Measurements from ENCODE around the gene COX4I1. TPM values are rescaled to one million over a fixed set of nuclear protein-coding genes. Genes with fewer than 3 reads are reported as not detected.
"Not testable (repeated sequence)": the region's sequence is repeated elsewhere in the genome, so short reads cannot be mapped to it uniquely, and the experiment has no call there.

The COX4I1 gene
- total and polyA plus RNA-seq, 5 donors from 2014 or later = 476 to 1,194 (median 1,113) TPM

DNA sequence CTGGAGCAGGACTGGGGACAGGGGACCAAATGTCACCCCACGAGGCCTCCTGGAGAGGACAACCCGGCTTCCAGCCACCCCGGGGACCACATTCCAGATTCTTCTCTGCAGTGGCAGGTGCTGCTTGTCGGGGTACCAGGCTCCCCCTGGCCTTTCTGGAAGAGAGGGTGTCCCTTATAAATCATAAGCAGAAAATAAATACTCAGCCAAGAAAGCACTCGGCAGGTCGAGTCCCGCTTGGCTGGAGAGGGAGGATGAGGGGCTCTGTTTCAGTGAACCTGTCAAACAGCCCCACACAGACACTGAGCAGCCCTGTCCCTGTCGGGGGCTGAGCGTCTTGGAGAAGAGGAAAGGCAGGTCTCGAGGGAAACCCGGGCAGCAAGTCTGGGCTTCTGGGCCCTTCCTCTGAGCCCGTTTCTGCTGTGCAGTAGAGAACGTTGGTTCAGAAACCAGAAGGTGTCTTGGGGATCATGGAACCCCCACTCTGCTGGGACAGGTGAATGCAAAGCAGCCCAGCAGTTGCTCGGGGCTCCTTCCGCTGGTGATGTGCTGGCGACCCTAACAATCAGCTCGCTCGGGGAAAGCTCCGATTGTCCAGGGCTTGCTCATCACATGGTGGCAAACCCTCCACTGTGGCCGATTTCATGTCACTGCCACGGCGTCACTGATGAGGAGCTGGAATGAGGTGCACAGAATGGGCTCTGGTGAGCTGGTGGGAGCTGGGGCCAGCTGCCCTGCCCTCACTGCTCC lies 36.6 kb downstream of the COX4I1 start:
- Histone ChIP-seq H3K9me3 (ENCODE audit: control insufficient read depth in 2 of 2, low read length in 2 of 2) (no peaks in the 10 kb centered on the region), H3K4me1 (ENCODE audit: control insufficient read depth, insufficient read depth, low read length, poor library complexity, severe bottlenecking) (no peaks in the 10 kb centered on the region), H3K4me3 (ENCODE audit: low read depth, low read length) (no peak overlapping the region), H3K27ac (ENCODE audit: insufficient read depth, low read length, poor library complexity, severe bottlenecking) (no peak overlapping the region), H3K27me3 (ENCODE audit: control insufficient read depth, insufficient read depth, low read length) (no peaks in the 10 kb centered on the region), H3K36me3 (ENCODE audit: control insufficient read depth, insufficient read depth, low read length) (no peaks in the 10 kb centered on the region)
- H3K36me3 Mint-ChIP-seq = no peaks in the 10 kb centered on the region
- no peaks in the 10 kb centered on the region for H3K4me1 Mint-ChIP-seq
- peaks cover 18% of the 10 kb centered on the region for H3K27me3 Mint-ChIP-seq
- no peak for DNase-seq
- peaks cover 0 to 3% (median 0%) of the 10 kb centered on the region in 7 donors for H3K9me3 Mint-ChIP-seq
- ATAC-seq (ENCODE audit: low read depth in 2 of 2) = no peak
- no peak overlapping the region for H3K27ac Mint-ChIP-seq
- no peak overlapping the region for H3K4me3 Mint-ChIP-seq

GRCh38 chr16:85836706-85837582 lies 37.4 kb downstream of the COX4I1 start:
- Histone ChIP-seq H3K36me3 (ENCODE audit: control insufficient read depth, insufficient read depth, low read length) (no peaks in the 10 kb centered on the region), H3K27me3 (ENCODE audit: control insufficient read depth, insufficient read depth, low read length) (no peaks in the 10 kb centered on the region), H3K27ac (ENCODE audit: insufficient read depth, low read length, poor library complexity, severe bottlenecking) (no peak overlapping the region), H3K9me3 (ENCODE audit: control insufficient read depth in 2 of 2, low read length in 2 of 2) (no peaks in the 10 kb centered on the region), H3K4me1 (ENCODE audit: control insufficient read depth, insufficient read depth, low read length, poor library complexity, severe bottlenecking) (no peaks in the 10 kb centered on the region), H3K4me3 (ENCODE audit: low read depth, low read length) (no peak overlapping the region)
- ATAC-seq (ENCODE audit: low read depth in 2 of 2) (no peak), DNase-seq (no peak)
- no peaks in the 10 kb centered on the region for H3K4me1 Mint-ChIP-seq
- peaks cover 0 to 3% (median 0%) of the 10 kb centered on the region in 7 donors for H3K9me3 Mint-ChIP-seq
- H3K36me3 Mint-ChIP-seq = no peaks in the 10 kb centered on the region
- no peak overlapping the region for H3K4me3 Mint-ChIP-seq
- peak overlapping the region in 1 of 3 donors; percentile 53 for H3K27ac Mint-ChIP-seq
- peaks cover 13% of the 10 kb centered on the region for H3K27me3 Mint-ChIP-seq

- DNase-seq; ATAC-seq (ENCODE audit: low read depth in 2 of 2); H3K36me3 ChIP-seq (ENCODE audit: control insufficient read depth, insufficient read depth, low read length); H3K27me3 ChIP-seq (ENCODE audit: control insufficient read depth, insufficient read depth, low read length); H3K36me3 Mint-ChIP-seq; H3K4me1 Mint-ChIP-seq; H3K4me3 ChIP-seq (ENCODE audit: low read depth, low read length); H3K9me3 Mint-ChIP-seq; H3K4me3 Mint-ChIP-seq; H3K4me1 ChIP-seq (ENCODE audit: control insufficient read depth, insufficient read depth, low read length, poor library complexity, severe bottlenecking); H3K9me3 ChIP-seq (ENCODE audit: control insufficient read depth in 2 of 2, low read length in 2 of 2); H3K27ac ChIP-seq (ENCODE audit: insufficient read depth, low read length, poor library complexity, severe bottlenecking): not testable (repeated sequence)
- peak overlapping the region in 1 of 3 donors; percentile 53 for H3K27ac Mint-ChIP-seq
- peaks cover 13% of the 10 kb centered on the region for H3K27me3 Mint-ChIP-seq
These were observed 38.2 kb downstream of the COX4I1 start for GRCh38 chr16:85837654-85838053.

GRCh38 chr16:85838381-85838780 lies 38.9 kb downstream of the COX4I1 start:
- no peak for DNase-seq

DNA sequence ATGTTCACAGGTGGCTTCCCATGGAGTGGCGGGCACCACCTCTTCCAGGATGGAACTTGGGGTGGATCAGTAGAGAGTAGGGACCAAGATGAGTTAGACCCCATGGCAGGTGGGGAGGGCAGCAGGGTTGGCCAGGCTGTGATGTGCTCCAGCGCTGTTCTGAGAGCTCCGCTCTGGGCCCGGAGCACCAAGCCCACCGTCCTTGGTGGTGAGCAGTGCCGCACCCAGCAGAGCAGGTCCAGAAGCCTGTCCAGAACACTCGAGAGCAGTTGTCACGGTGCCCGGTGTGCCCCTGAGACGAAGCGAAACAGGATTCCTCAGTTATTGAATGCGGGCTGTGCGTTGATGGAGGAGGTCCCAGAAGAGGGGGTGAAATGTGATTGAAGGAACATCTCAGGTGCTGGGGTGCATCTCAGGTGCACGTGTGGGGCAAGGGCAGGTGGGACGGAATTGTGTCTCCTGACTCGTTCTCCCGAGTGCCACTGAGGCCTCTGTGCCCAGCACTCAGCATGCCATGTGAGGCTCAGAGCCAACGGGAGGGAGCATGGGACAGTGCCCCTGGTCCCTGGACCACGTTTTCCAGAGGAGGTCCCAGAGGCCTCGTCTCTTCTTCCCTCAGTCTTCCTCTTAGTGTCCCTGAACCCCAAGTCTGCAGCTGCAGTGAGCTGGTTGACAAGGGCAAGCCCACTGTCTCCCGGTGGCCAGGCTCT lies 39.5 kb downstream of the COX4I1 start:
- Histone ChIP-seq H3K36me3 (ENCODE audit: control insufficient read depth, insufficient read depth, low read length) (no peaks in the 10 kb centered on the region), H3K27ac (ENCODE audit: insufficient read depth, low read length, poor library complexity, severe bottlenecking) (no peak overlapping the region)

More at GRCh38 chr16:85838381-85838780, 38.9 kb downstream of the COX4I1 start:
- H3K27ac Mint-ChIP-seq = no peak overlapping the region
- Histone ChIP-seq H3K4me1 (ENCODE audit: control insufficient read depth, insufficient read depth, low read length, poor library complexity, severe bottlenecking) (no peaks in the 10 kb centered on the region), H3K27ac (ENCODE audit: insufficient read depth, low read length, poor library complexity, severe bottlenecking) (no peak overlapping the region), H3K4me3 (ENCODE audit: low read depth, low read length) (no peak overlapping the region), H3K36me3 (ENCODE audit: control insufficient read depth, insufficient read depth, low read length) (no peaks in the 10 kb centered on the region), H3K9me3 (ENCODE audit: control insufficient read depth in 2 of 2, low read length in 2 of 2) (no peaks in the 10 kb centered on the region), H3K27me3 (ENCODE audit: control insufficient read depth, insufficient read depth, low read length) (no peaks in the 10 kb centered on the region)
- peaks cover 13% of the 10 kb centered on the region for H3K27me3 Mint-ChIP-seq
- no peaks in the 10 kb centered on the region for H3K36me3 Mint-ChIP-seq
- ATAC-seq (ENCODE audit: low read depth in 2 of 2) = no peak
- H3K9me3 Mint-ChIP-seq = peaks cover 0 to 2% (median 0%) of the 10 kb centered on the region in 7 donors
- no peaks in the 10 kb centered on the region for H3K4me1 Mint-ChIP-seq
- H3K4me3 Mint-ChIP-seq = no peak overlapping the region

DNA sequence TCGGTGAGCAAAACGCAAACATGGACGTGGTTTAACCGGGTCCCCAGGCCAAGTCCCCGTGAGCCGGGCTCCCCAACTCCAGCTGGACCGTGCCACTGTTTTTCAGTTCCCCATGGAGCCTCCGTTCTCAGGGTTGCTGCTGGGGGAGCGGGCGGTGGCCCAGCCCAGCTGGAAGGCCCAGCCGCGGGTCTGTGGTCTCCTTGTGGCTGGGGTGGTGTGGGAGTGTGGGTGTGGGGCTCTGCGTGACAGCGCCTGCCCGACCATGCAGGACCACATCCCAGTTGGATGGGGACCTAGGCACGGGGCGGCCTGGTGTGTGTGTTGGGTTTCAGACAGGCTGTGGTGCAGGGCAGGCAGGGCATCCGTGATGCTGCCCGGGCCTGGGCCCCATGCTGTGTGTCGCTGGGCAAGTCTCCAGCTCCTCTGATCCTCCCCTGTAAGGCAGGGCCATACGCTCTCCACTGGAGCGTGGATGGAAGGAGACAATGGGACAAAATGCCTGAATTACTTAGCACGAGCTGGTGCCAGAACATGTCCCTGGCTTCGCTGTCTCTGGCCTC lies 40.3 kb downstream of the COX4I1 start:
- no peak overlapping the region for H3K27ac ChIP-seq (ENCODE audit: insufficient read depth, low read length, poor library complexity, severe bottlenecking)
- H3K36me3 Mint-ChIP-seq = no peaks in the 10 kb centered on the region
- no peak overlapping the region for H3K4me3 ChIP-seq (ENCODE audit: low read depth, low read length)
- no peak overlapping the region for H3K27ac Mint-ChIP-seq
- H3K9me3 Mint-ChIP-seq = peaks cover 0 to 2% (median 0%) of the 10 kb centered on the region in 7 donors
- H3K9me3 ChIP-seq (ENCODE audit: control insufficient read depth in 2 of 2, low read length in 2 of 2) = no peaks in the 10 kb centered on the region
- DNase-seq (no peak), ATAC-seq (ENCODE audit: low read depth in 2 of 2) (no peak)
- no peaks in the 10 kb centered on the region for H3K4me1 Mint-ChIP-seq
- no peaks in the 10 kb centered on the region for H3K27me3 ChIP-seq (ENCODE audit: control insufficient read depth, insufficient read depth, low read length)
- peaks cover 15% of the 10 kb centered on the region for H3K27me3 Mint-ChIP-seq
- H3K4me1 ChIP-seq (ENCODE audit: control insufficient read depth, insufficient read depth, low read length, poor library complexity, severe bottlenecking) = no peaks in the 10 kb centered on the region
- no peak overlapping the region for H3K4me3 Mint-ChIP-seq
- no peaks in the 10 kb centered on the region for H3K36me3 ChIP-seq (ENCODE audit: control insufficient read depth, insufficient read depth, low read length)

More for the DNA sequence above, 39.5 kb downstream of the COX4I1 start:
- DNase-seq = no peak
- Mint-ChIP-seq H3K4me1 (no peaks in the 10 kb centered on the region), H3K4me3 (no peak overlapping the region), H3K36me3 (no peaks in the 10 kb centered on the region), H3K9me3 (peaks cover 0 to 2% (median 0%) of the 10 kb centered on the region in 7 donors), H3K27me3 (peaks cover 13% of the 10 kb centered on the region), H3K27ac (no peak overlapping the region)
- no peaks in the 10 kb centered on the region for H3K4me1 ChIP-seq (ENCODE audit: control insufficient read depth, insufficient read depth, low read length, poor library complexity, severe bottlenecking)
- H3K27me3 ChIP-seq (ENCODE audit: control insufficient read depth, insufficient read depth, low read length) = no peaks in the 10 kb centered on the region
- H3K9me3 ChIP-seq (ENCODE audit: control insufficient read depth in 2 of 2, low read length in 2 of 2) = no peaks in the 10 kb centered on the region
- no peak for ATAC-seq (ENCODE audit: low read depth in 2 of 2)
- H3K4me3 ChIP-seq (ENCODE audit: low read depth, low read length) = no peak overlapping the region

DNA sequence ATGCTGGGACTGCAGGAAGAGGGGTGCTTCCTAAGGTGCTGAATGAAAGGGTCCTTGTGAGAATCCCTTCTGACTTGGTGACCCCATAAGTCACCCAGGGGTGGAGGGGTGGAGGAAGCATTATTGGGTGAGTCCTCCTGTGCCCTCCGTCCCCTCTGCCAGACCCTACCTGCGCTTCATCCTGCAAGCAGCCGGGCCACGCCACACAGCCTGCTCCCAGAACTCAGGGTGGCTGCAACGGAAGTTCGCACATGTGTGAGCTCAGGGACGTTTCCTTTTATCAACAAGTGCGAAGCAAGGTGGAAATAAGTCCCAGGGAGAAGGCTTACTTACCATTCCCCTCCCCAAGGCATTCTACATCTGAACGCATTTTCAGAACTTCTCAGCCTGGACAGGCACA lies 40.9 kb downstream of the COX4I1 start:
- Histone ChIP-seq H3K36me3 (ENCODE audit: control insufficient read depth, insufficient read depth, low read length) (no peaks in the 10 kb centered on the region), H3K27ac (ENCODE audit: insufficient read depth, low read length, poor library complexity, severe bottlenecking) (no peak overlapping the region)
- H3K4me1 Mint-ChIP-seq = no peaks in the 10 kb centered on the region

More for the DNA sequence above, 40.9 kb downstream of the COX4I1 start:
- Histone ChIP-seq H3K27me3 (ENCODE audit: control insufficient read depth, insufficient read depth, low read length) (no peaks in the 10 kb centered on the region), H3K4me3 (ENCODE audit: low read depth, low read length) (no peak overlapping the region), H3K4me1 (ENCODE audit: control insufficient read depth, insufficient read depth, low read length, poor library complexity, severe bottlenecking) (no peaks in the 10 kb centered on the region), H3K9me3 (ENCODE audit: control insufficient read depth in 2 of 2, low read length in 2 of 2) (no peaks in the 10 kb centered on the region)
- Mint-ChIP-seq H3K36me3 (no peaks in the 10 kb centered on the region), H3K27me3 (peaks cover 19% of the 10 kb centered on the region), H3K4me3 (no peak overlapping the region), H3K9me3 (peaks cover 0 to 2% (median 0%) of the 10 kb centered on the region in 7 donors), H3K27ac (no peak overlapping the region)
- DNase-seq = no peak
- ATAC-seq (ENCODE audit: low read depth in 2 of 2) = no peak

Data from CD4-positive, CD25-positive, alpha-beta regulatory T cell (primary cell).